Esophagus squamous epithelium (tissue), 4 donors: ENCODE data around the gene HEPACAM.

Experiments used
- POLR2A ChIP-seq, 4 donors: fragments of 450-650 bp; IDR thresholded peaks; one replicate each; pipeline ENCODE4 v1.6.1; 2017; ENCODE audit warnings: antibody characterized with exemption in 4 of 4, mild to moderate bottlenecking in 4 of 4, moderate library complexity in 3 of 4
- TF ChIP-seq, protein P1 (sequence below), 6 experiments: fragments of 450-650 bp in 4 of 6; fragments of 200-600 bp in 2 of 6; sonication (generic) in 2 of 6; IDR thresholded peaks; one replicate each; pipeline ENCODE4 v1.5.1; 2016 to 2019; ENCODE audit warnings: antibody characterized with exemption in 6 of 6, mild to moderate bottlenecking in 4 of 6, moderate library complexity in 4 of 6

DNA sequence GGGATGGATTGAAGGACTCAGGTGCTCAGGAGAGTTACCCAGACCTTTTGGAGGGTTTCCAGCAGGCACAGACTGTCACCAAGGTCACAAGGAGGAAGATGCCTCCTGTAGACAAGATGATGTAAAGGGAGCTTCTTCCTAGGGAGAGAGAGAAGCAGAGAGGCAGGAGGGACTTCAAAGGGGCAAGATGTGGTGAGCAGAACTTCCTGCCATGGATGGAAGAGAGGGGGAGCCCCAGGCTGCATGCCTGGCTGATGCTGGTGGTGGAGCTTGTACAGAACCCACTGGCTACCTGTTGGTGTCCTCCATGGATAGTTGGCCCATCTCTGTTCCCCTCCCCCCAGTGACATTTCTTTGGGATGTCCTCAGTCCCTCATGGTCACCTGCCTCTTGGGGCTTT, 12.6 kb downstream of the HEPACAM start:
- TF ChIP-seq POLR2A (IDR thresholded peaks at IDR 0.05) = no peak
- TF ChIP-seq, protein P1, sequence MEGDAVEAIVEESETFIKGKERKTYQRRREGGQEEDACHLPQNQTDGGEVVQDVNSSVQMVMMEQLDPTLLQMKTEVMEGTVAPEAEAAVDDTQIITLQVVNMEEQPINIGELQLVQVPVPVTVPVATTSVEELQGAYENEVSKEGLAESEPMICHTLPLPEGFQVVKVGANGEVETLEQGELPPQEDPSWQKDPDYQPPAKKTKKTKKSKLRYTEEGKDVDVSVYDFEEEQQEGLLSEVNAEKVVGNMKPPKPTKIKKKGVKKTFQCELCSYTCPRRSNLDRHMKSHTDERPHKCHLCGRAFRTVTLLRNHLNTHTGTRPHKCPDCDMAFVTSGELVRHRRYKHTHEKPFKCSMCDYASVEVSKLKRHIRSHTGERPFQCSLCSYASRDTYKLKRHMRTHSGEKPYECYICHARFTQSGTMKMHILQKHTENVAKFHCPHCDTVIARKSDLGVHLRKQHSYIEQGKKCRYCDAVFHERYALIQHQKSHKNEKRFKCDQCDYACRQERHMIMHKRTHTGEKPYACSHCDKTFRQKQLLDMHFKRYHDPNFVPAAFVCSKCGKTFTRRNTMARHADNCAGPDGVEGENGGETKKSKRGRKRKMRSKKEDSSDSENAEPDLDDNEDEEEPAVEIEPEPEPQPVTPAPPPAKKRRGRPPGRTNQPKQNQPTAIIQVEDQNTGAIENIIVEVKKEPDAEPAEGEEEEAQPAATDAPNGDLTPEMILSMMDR (IDR thresholded peaks at IDR 0.05) = no peak
